Fibroblast of lung (primary cell): ENCODE results near the gene PATJ. TPM values are rescaled to one million over a fixed set of nuclear protein-coding genes. Genes with fewer than 3 reads are reported as not detected.

Source experiments
- DNase-seq, 2 donors: peaks; one replicate each; pipeline versions ENCODE4 v3.0.0 to v3.0.0-alpha.2; 2010; ENCODE audit warnings: low read depth in 2 of 2
- H2AFZ ChIP-seq: 2 replicates; pipeline ENCODE4 v1.5.1; 2012; ENCODE audit warnings: low read length, control low read depth, inconsistent platforms
- H3K27ac ChIP-seq: 2 replicates; pipeline ENCODE4 v1.5.1; 2011; ENCODE audit warnings: low read length, control low read depth; ENCODE audit not compliant: insufficient read depth
- H3K27me3 ChIP-seq: 2 replicates; pipeline ENCODE4 v1.5.1; 2011; ENCODE audit warnings: mild to moderate bottlenecking, low read length; ENCODE audit not compliant: control insufficient read depth, insufficient read depth
- H3K36me3 ChIP-seq: 2 replicates; pipeline ENCODE4 v1.5.1; 2011; ENCODE audit warnings: low read length; ENCODE audit not compliant: control insufficient read depth, insufficient read depth
- H3K4me1 ChIP-seq: 2 replicates; pipeline ENCODE4 v1.5.1; 2011; ENCODE audit warnings: low read length; ENCODE audit not compliant: control insufficient read depth, insufficient read depth; ENCODE audit errors: extremely low read depth
- H3K4me2 ChIP-seq: 2 replicates; pipeline ENCODE4 v1.5.1; 2011; ENCODE audit warnings: low read length, control low read depth; ENCODE audit not compliant: insufficient read depth; ENCODE audit errors: extremely low read depth
- H3K4me3 ChIP-seq, 4 experiments: fragments of 200-600 bp in 1 of 4; sonication (generic) in 1 of 4; replicated peaks in 1 of 4; 2 replicates each; pipeline ENCODE4 v1.5.1; 2011 to 2016; ENCODE audit warnings: low read length in 4 of 4, low read depth in 3 of 4, mild to moderate bottlenecking in 3 of 4, control low read depth in 2 of 4, inconsistent platforms in 1 of 4, mixed read lengths in 1 of 4; ENCODE audit not compliant: insufficient read depth in 1 of 4; ENCODE audit errors: control extremely low read depth in 1 of 4
- H3K79me2 ChIP-seq: 2 replicates; pipeline ENCODE4 v1.5.1; 2012; ENCODE audit warnings: mild to moderate bottlenecking, low read length, inconsistent platforms; ENCODE audit not compliant: control insufficient read depth, insufficient read depth
- H3K9ac ChIP-seq: 2 replicates; pipeline ENCODE4 v1.5.1; 2011; ENCODE audit warnings: mild to moderate bottlenecking, low read length, control low read depth; ENCODE audit not compliant: insufficient read depth
- H3K9me3 ChIP-seq: 2 replicates; pipeline ENCODE4 v1.5.1; 2012; ENCODE audit warnings: low read depth, low read length; ENCODE audit not compliant: control insufficient read depth, insufficient read depth
- H4K20me1 ChIP-seq: 2 replicates; pipeline ENCODE4 v1.5.1; 2011; ENCODE audit warnings: low read length; ENCODE audit not compliant: control insufficient read depth, insufficient read depth; ENCODE audit errors: extremely low read depth
- EZH2 ChIP-seq: IDR thresholded peaks from 2 replicates; pipeline ENCODE4 v1.5.1; 2012; ENCODE audit warnings: low read length, control low read depth, mild to moderate bottlenecking; ENCODE audit errors: missing control alignments
- polyA plus RNA-seq, 2 donors: library from polyadenylated mRNA; depleted of rRNA in 1 of 2; stranded (reverse) in 1 of 2; unstranded in 1 of 2; fragments of >200 nt; gene quantifications; 2 replicates each; pipeline ENCODE4 v1.2.1, GENCODE V29; 2011 to 2012; ENCODE audit warnings: missing spikeins in 1 of 2
- total RNA-seq: library from RNA; depleted of rRNA; stranded (reverse); fragments of >200 nt; gene quantifications from 2 replicates; pipeline ENCODE4 v1.2.1, GENCODE V29; 2014
- TF ChIP-seq, protein P1 (sequence below), 2 donors: IDR thresholded peaks in 1 of 2; conservative IDR thresholded peaks in 1 of 2; 1 replicate in 1 of 2; 2 replicates in 1 of 2; pipeline ENCODE4 v1.5.1; 2011 to 2012; ENCODE audit warnings: low read length in 2 of 2, control low read depth in 1 of 2, inconsistent platforms in 1 of 2, low read depth in 1 of 2, mild to moderate bottlenecking in 1 of 2

The PATJ gene
- total and polyA plus RNA-seq, 2 donors (not counting 1 experiment from before 2014, with no cell fraction given), result 2.5 to 12.4 TPM

DNA sequence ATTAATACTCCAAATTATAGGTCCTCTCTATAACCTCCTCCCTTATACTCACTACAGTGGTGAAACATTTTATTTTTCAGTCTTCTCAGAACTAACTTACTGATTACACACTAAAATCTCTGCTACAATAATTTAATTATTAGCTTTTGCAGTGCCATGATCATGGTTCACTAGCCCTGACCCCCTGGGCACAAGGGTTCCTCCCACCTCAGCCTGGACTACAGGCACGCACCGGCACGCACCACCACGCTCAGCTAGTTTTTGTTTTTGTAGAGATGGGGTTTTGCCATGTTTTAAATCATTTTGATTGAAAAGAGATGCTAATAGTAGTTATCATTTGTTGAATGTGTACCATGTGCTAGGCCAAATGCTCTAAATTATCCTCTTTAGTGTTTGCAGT is 6.3 kb downstream of the PATJ start:
- TF ChIP-seq EZH2, result no peak
- TF ChIP-seq, protein P1, sequence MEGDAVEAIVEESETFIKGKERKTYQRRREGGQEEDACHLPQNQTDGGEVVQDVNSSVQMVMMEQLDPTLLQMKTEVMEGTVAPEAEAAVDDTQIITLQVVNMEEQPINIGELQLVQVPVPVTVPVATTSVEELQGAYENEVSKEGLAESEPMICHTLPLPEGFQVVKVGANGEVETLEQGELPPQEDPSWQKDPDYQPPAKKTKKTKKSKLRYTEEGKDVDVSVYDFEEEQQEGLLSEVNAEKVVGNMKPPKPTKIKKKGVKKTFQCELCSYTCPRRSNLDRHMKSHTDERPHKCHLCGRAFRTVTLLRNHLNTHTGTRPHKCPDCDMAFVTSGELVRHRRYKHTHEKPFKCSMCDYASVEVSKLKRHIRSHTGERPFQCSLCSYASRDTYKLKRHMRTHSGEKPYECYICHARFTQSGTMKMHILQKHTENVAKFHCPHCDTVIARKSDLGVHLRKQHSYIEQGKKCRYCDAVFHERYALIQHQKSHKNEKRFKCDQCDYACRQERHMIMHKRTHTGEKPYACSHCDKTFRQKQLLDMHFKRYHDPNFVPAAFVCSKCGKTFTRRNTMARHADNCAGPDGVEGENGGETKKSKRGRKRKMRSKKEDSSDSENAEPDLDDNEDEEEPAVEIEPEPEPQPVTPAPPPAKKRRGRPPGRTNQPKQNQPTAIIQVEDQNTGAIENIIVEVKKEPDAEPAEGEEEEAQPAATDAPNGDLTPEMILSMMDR (conservative IDR thresholded peaks at IDR 0.05 in 1 of 2, IDR thresholded peaks at IDR 0.05 in 1 of 2; ENCODE audit: low read depth in 1 of 2, low read length in 2 of 2), result no peak
- Histone ChIP-seq H3K27me3 (no peaks in the 10 kb centered on the region), H3K36me3 (no peaks in the 10 kb centered on the region), H3K9ac (no peak overlapping the region), H3K4me3 (no peak overlapping the region), H4K20me1 (no peaks in the 10 kb centered on the region), H3K4me2 (no peak overlapping the region), H3K4me1 (no peaks in the 10 kb centered on the region), H2AFZ (no peak overlapping the region), H3K9me3 (no peaks in the 10 kb centered on the region), H3K27ac (no peak overlapping the region), H3K79me2 (no peaks in the 10 kb centered on the region)
- no peak for DNase-seq

DNA sequence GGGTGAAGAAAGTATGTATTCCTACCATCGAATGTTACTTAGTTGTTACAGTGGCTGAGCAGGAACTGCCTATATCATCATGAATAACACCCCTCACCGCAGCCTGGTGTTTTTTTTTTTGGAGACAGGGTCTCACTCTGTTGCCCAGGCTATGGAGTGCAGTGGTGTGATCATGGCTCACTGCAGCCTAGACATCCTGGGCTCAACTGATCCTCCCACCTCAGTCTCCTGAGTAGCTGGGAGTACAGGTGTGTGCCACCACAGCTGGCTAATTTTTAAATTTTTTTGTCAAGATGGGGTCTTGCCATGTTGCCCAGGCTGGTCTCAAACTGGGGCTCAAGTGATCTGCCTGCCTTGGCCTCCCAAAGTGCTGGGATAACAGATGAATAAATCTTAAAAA is 7.3 kb downstream of the PATJ start:
- H3K36me3 ChIP-seq, result no peaks in the 10 kb centered on the region
- H3K79me2 ChIP-seq, result no peaks in the 10 kb centered on the region
- no peak overlapping the region for H3K4me2 ChIP-seq
- no peaks in the 10 kb centered on the region for H3K9me3 ChIP-seq
- no peak overlapping the region for H3K4me3 ChIP-seq
- no peak for DNase-seq
- no peaks in the 10 kb centered on the region for H4K20me1 ChIP-seq
- no peak overlapping the region for H3K9ac ChIP-seq
- H2AFZ ChIP-seq, result no peak overlapping the region
- H3K27ac ChIP-seq, result no peak overlapping the region
- TF ChIP-seq, protein P1 (conservative IDR thresholded peaks at IDR 0.05 in 1 of 2, IDR thresholded peaks at IDR 0.05 in 1 of 2; ENCODE audit: low read depth in 1 of 2, low read length in 2 of 2), result no peak
- no peak for TF ChIP-seq EZH2
- no peaks in the 10 kb centered on the region for H3K27me3 ChIP-seq
- no peaks in the 10 kb centered on the region for H3K4me1 ChIP-seq

DNA sequence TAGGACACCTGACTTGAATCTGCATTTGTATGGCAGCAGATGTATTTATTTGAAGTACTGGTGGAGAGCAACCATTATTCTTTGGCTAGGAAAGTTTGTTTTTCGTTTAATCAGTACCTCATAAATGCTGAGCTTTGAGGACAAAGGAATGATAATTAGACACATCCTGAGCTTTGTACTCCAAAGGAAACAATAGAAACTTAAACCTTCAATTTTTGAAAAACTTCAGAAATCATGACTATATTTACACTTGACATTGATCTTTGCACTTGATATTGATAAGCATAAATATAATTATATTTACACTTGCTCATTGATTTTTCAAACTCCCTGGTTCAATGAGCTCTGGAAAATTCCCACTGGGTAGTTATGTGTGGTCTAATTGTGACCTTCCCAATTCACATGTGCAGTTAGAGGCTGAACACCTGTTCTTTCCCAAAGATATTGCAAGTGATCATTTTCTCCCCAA is 10.7 kb downstream of the PATJ start:
- Histone ChIP-seq H3K4me3 (no peak overlapping the region), H3K9me3 (no peaks in the 10 kb centered on the region), H3K79me2 (no peaks in the 10 kb centered on the region), H4K20me1 (no peaks in the 10 kb centered on the region), H3K4me1 (no peaks in the 10 kb centered on the region), H3K4me2 (no peak overlapping the region), H3K27ac (no peak overlapping the region), H2AFZ (no peak overlapping the region), H3K9ac (no peak overlapping the region), H3K36me3 (no peaks in the 10 kb centered on the region), H3K27me3 (no peaks in the 10 kb centered on the region)
- TF ChIP-seq, protein P1 (conservative IDR thresholded peaks at IDR 0.05 in 1 of 2, IDR thresholded peaks at IDR 0.05 in 1 of 2; ENCODE audit: low read depth in 1 of 2, low read length in 2 of 2), result no peak
- TF ChIP-seq EZH2, result no peak
- DNase-seq, result no peak
